Measurements from ENCODE around the gene ARHGAP26. TPM values are rescaled to one million over a fixed set of nuclear protein-coding genes. Genes with fewer than 3 reads are reported as not detected.

Gene ARHGAP26
- total and polyA plus RNA-seq, 12 donors, result 7.5 to 45.8 (median 37.2) TPM

DNA sequence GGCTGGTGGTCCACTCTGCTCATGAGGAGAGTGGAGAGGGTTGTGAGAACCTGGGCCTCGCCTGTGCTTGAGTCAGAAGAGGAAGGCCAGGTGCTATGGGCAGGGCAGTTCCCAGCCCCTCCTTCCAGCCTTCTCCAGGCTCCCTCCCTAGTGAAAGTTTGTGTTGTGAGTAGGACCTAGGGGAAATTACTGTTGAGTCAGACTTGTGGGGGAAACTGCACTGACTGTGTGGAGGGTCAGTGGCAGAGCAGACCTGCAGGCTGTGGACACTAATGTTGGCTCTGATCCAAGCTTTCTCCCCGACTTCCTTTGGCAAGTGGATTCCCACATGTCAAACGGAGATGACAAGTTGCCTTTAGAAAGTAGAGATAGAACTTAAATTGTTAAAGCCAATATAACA lies 102.6 kb downstream of the ARHGAP26 start:
- peak overlapping the region in 6 of 10 donors; percentile 19 to 73 (median 43) for H3K27ac ChIP-seq
- peak in 6 of 8 donors; percentile 6 to 65 (median 48) for ATAC-seq
- no peak overlapping the region for H3K4me3 ChIP-seq
- intact Hi-C loops (cut with DNase I), result loop anchor here in 7 of 10 donors (5.0 to 10.0 kb wide), 4 partner anchors 45 to 128 kb away; partner anchors contain the start of gene ARHGAP26 (in 2 of the 7)
- no peaks in the 10 kb centered on the region for H3K27me3 ChIP-seq
- TF ChIP-seq CTCF (IDR thresholded peaks at IDR 0.05), result no peak
- H3K4me1 ChIP-seq, result peaks cover 21 to 79% (median 67%) of the 10 kb centered on the region in 9 donors
- no peaks in the 10 kb centered on the region for H3K9me3 ChIP-seq
- 37 to 45% methylated on average over 3 of the region's 3 CpGs for WGBS, 2 donors
- DNase-seq, result peak in 1 of 2 donors; percentile 46
- H3K36me3 ChIP-seq, result peaks cover 0 to 5% (median 0%) of the 10 kb centered on the region in 9 donors

GRCh38 chr5:142873831-142874230 lies 103.7 kb downstream of the ARHGAP26 start:
- Histone ChIP-seq H3K4me1 (peaks cover 21 to 78% (median 70%) of the 10 kb centered on the region in 9 donors), H3K27ac (peak overlapping the region in 7 of 10 donors; percentile 6 to 73 (median 57)), H3K9me3 (no peaks in the 10 kb centered on the region), H3K4me3 (no peak overlapping the region), H3K36me3 (peaks cover 0 to 5% (median 0%) of the 10 kb centered on the region in 9 donors), H3K27me3 (no peaks in the 10 kb centered on the region)
- DNase-seq (no peak), ATAC-seq (peak in 2 of 8 donors; percentile 9 to 19)
- TF ChIP-seq CTCF (IDR thresholded peaks at IDR 0.05), result peak in 4 of 9 donors; percentile 22 to 51 (median 45)
- 49 to 50% methylated on average over 5 of the region's 5 CpGs for WGBS, 2 donors
- intact Hi-C loops (cut with DNase I), result loop anchor here in 7 of 10 donors (5.0 to 10.0 kb wide), 4 partner anchors 47 to 129 kb away; partner anchors contain the start of gene ARHGAP26 (in 2 of the 7)

DNA sequence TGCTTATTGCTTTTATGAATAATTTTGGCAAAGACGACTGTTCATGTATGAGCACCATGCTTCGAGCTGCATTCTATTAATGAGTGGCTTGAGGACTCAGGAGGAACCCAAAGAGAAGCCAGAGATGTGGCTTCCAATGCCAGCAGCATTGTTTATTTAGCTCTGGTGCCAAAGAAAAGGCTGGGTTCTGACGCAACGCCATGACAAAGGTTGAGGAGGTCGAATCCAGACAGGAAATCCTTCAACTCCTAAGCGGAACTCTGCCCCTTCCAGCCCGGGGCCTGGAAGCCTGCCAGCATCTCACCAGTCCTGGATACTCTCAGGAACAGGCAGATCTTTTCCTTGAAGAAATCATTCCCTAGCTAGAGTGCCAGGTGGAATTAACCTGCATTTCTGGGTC lies 104.4 kb downstream of the ARHGAP26 start:
- peak overlapping the region in 8 of 10 donors; percentile 19 to 73 (median 50) for H3K27ac ChIP-seq
- 24 to 28% methylated on average over 7 of the region's 7 CpGs for WGBS, 2 donors
- intact Hi-C loops (cut with DNase I), result loop anchor here in 7 of 10 donors (5.0 to 10.0 kb wide), 4 partner anchors 47 to 130 kb away; partner anchors contain the start of gene ARHGAP26 (in 2 of the 7)

GRCh38 chr5:142875936-142876335 lies 105.8 kb downstream of the ARHGAP26 start:
- WGBS, 2 donors, result 94 to 97% methylated on average over 3 of the region's 3 CpGs
- Histone ChIP-seq H3K27ac (peak overlapping the region in 4 of 10 donors; percentile 19 to 73 (median 48)), H3K36me3 (peaks cover 0 to 20% (median 0%) of the 10 kb centered on the region in 9 donors), H3K9me3 (no peaks in the 10 kb centered on the region), H3K4me1 (peaks cover 15 to 72% (median 63%) of the 10 kb centered on the region in 9 donors), H3K4me3 (no peak overlapping the region), H3K27me3 (no peaks in the 10 kb centered on the region)
- DNase-seq, result no peak
- intact Hi-C loops (cut with DNase I), result loop anchor here in 5 of 10 donors (5.0 to 10.0 kb wide), 4 partner anchors 121 to 834 kb away; no protein-coding TSS in a partner anchor
- TF ChIP-seq CTCF (IDR thresholded peaks at IDR 0.05), result no peak
- ATAC-seq, result no peak

More for the DNA sequence above, 104.4 kb downstream of the ARHGAP26 start:
- TF ChIP-seq CTCF (IDR thresholded peaks at IDR 0.05), result no peak
- ATAC-seq, result peak; percentile 27 to 79 (median 69)
- Histone ChIP-seq H3K9me3 (no peaks in the 10 kb centered on the region), H3K36me3 (peaks cover 0 to 10% (median 0%) of the 10 kb centered on the region in 9 donors), H3K4me3 (no peak overlapping the region), H3K4me1 (peaks cover 21 to 78% (median 64%) of the 10 kb centered on the region in 9 donors), H3K27me3 (no peaks in the 10 kb centered on the region)
- peak; percentile 85 to 88 for DNase-seq

Data from heart right ventricle (tissue), 16 donors.